ENCODE measurements around the gene KRT72.

- TF ChIP-seq CTCF (IDR thresholded peaks at IDR 0.05; ENCODE audit: poor library complexity) (no peak), EZH2 (IDR thresholded peaks at IDR 0.05; ENCODE audit: borderline replicate concordance) (no peak)
These were observed 27.5 kb downstream of the KRT72 start, which contains the start of gene KRT74 for GRCh38 chr12:52573743-52574142.

Measured in hepatocyte (in vitro differentiated cells).